ENCODE results near the gene RASAL2.
"Not testable (repeated sequence)": the region's sequence is repeated elsewhere in the genome, so short reads cannot be mapped to it uniquely, and the experiment has no call there.

RASAL2 gene

GRCh38 chr1:178072326-178072725 is 21.6 kb upstream of the RASAL2 start:
- no peak for DNase-seq

GRCh38 chr1:178075333-178075732 is 18.6 kb upstream of the RASAL2 start:
- DNase-seq: no peak

- no peak for DNase-seq
These were observed 17.3 kb upstream of the RASAL2 start for GRCh38 chr1:178076607-178077006.

- DNase-seq: no peak
These were observed 16.0 kb upstream of the RASAL2 start for GRCh38 chr1:178077917-178078316.

- DNase-seq: no peak
These were observed 7.6 kb upstream of the RASAL2 start for GRCh38 chr1:178086294-178086693.

- no peak for DNase-seq
These were observed 7.1 kb upstream of the RASAL2 start for GRCh38 chr1:178086766-178087165.

GRCh38 chr1:178088651-178089050 is 5.3 kb upstream of the RASAL2 start:
- DNase-seq: no peak

GRCh38 chr1:178091454-178091853 is 2.5 kb upstream of the RASAL2 start:
- not testable (repeated sequence) for DNase-seq

GRCh38 chr1:178091986-178092745 is 1.7 kb upstream of the RASAL2 start:
- DNase-seq: no peak

- no peak for DNase-seq
These were observed 918 bp upstream of the RASAL2 start for GRCh38 chr1:178092878-178093493.

GRCh38 chr1:178093494-178093950 is 382 bp upstream of the RASAL2 start:
- no peak for DNase-seq

GRCh38 chr1:178094739-178095645 is 1.1 kb downstream of the RASAL2 start:
- no peak for DNase-seq

GRCh38 chr1:178096421-178096820 is 2.5 kb downstream of the RASAL2 start:
- DNase-seq: no peak

- no peak for DNase-seq
These were observed 4.4 kb downstream of the RASAL2 start for GRCh38 chr1:178098262-178098661.

- no peak for DNase-seq
These were observed 7.3 kb downstream of the RASAL2 start for GRCh38 chr1:178101266-178101630.

- DNase-seq: no peak
These were observed 7.8 kb downstream of the RASAL2 start for GRCh38 chr1:178101654-178102053.

GRCh38 chr1:178102218-178102617 is 8.3 kb downstream of the RASAL2 start:
- DNase-seq: no peak

- DNase-seq: no peak
These were observed 13.9 kb downstream of the RASAL2 start for GRCh38 chr1:178107823-178108222.

GRCh38 chr1:178109348-178110143 is 15.6 kb downstream of the RASAL2 start:
- DNase-seq: no peak

- DNase-seq: no peak
These were observed 21.4 kb downstream of the RASAL2 start for GRCh38 chr1:178115260-178115659.

- no peak for DNase-seq
These were observed 24.6 kb downstream of the RASAL2 start for GRCh38 chr1:178118524-178118923.

- no peak for DNase-seq
These were observed 25.7 kb downstream of the RASAL2 start for GRCh38 chr1:178119628-178120027.

GRCh38 chr1:178120088-178120487 is 26.2 kb downstream of the RASAL2 start:
- no peak for DNase-seq

All from activated effector memory CD4-positive, alpha-beta T cell treated with Interleukin-2 at 50 U/mL for 16 hours (primary cell).